Keratinocyte (primary cell): ENCODE data around the gene NTN5. TPM values are rescaled to one million over a fixed set of nuclear protein-coding genes. Genes with fewer than 3 reads are reported as not detected.

ENCODE experiments used
- DNase-seq: peaks from one replicate; pipeline ENCODE4 v3.0.0-alpha.2; 2011; ENCODE audit warnings: low read depth, missing footprints, low spot score
- FAIRE-seq: peaks from 2 replicates; lab custom pipeline; 2011; peaks lifted over from hg19 to GRCh38; lab: Jason Lieb, UNC
- H2AFZ ChIP-seq: 2 replicates; pipeline ENCODE4 v1.6.0; 2012; ENCODE audit warnings: low read length, control low read depth, inconsistent platforms; ENCODE audit not compliant: control insufficient read depth
- H3K27ac ChIP-seq: 2 replicates; pipeline ENCODE4 v1.5.1; 2011; ENCODE audit warnings: low read length; ENCODE audit not compliant: control insufficient read depth, insufficient read depth
- H3K27me3 ChIP-seq: 3 replicates; pipeline ENCODE4 v1.6.0; 2011; ENCODE audit warnings: low read length; ENCODE audit not compliant: control insufficient read depth, insufficient read depth; ENCODE audit errors: extremely low read depth
- H3K36me3 ChIP-seq, 2 experiments: 2 replicates in 1 of 2; 3 replicates in 1 of 2; pipeline ENCODE4 v1.5.1; 2011; ENCODE audit warnings: low read length in 2 of 2, mild to moderate bottlenecking in 1 of 2; ENCODE audit not compliant: control insufficient read depth in 2 of 2, insufficient read depth in 2 of 2; ENCODE audit errors: extremely low read depth in 1 of 2
- H3K4me1 ChIP-seq: 3 replicates; pipeline ENCODE4 v1.5.1; 2011; ENCODE audit warnings: low read length; ENCODE audit not compliant: control insufficient read depth, insufficient read depth; ENCODE audit errors: extremely low read depth
- H3K4me2 ChIP-seq: 3 replicates; pipeline ENCODE4 v1.6.0; 2011; ENCODE audit warnings: low read depth, low read length; ENCODE audit not compliant: control insufficient read depth, insufficient read depth; ENCODE audit errors: extremely low read depth
- H3K4me3 ChIP-seq, 3 experiments: fragments of 200-600 bp in 1 of 3; sonication (generic) in 1 of 3; 2 replicates in 2 of 3; 3 replicates in 1 of 3; pipeline ENCODE4 v1.5.1; 2011 to 2016; ENCODE audit warnings: low read length in 3 of 3, mild to moderate bottlenecking in 3 of 3, control low read depth in 2 of 3, inconsistent platforms in 1 of 3, low read depth in 1 of 3, mixed read lengths in 1 of 3, mixed run types in 1 of 3, moderate library complexity in 1 of 3; ENCODE audit not compliant: control insufficient read depth in 2 of 3, insufficient read depth in 2 of 3; ENCODE audit errors: extremely low read depth in 1 of 3
- H3K79me2 ChIP-seq: 2 replicates; pipeline ENCODE4 v1.6.0; 2012; ENCODE audit warnings: low read length; ENCODE audit not compliant: control insufficient read depth, insufficient read depth
- H3K9ac ChIP-seq: 3 replicates; pipeline ENCODE4 v1.6.0; 2011; ENCODE audit warnings: low read length; ENCODE audit not compliant: control insufficient read depth, insufficient read depth; ENCODE audit errors: extremely low read depth
- H3K9me1 ChIP-seq: 3 replicates; pipeline ENCODE4 v1.6.0; 2011; ENCODE audit warnings: low read length; ENCODE audit not compliant: control insufficient read depth, insufficient read depth; ENCODE audit errors: extremely low read depth
- H3K9me3 ChIP-seq: 2 replicates; pipeline ENCODE4 v1.5.1; 2012; ENCODE audit warnings: low read depth, low read length; ENCODE audit not compliant: control insufficient read depth
- H4K20me1 ChIP-seq: 3 replicates; pipeline ENCODE4 v1.6.0; 2011; ENCODE audit warnings: low read length; ENCODE audit not compliant: control insufficient read depth, insufficient read depth; ENCODE audit errors: extremely low read depth
- CTCF ChIP-seq, 3 experiments: IDR thresholded peaks in 1 of 3; conservative IDR thresholded peaks in 1 of 3; optimal IDR thresholded peaks in 1 of 3; 2 replicates in 2 of 3; 3 replicates in 1 of 3; pipeline versions ENCODE3 to v1.5.1; 2011; ENCODE audit warnings: low read length in 3 of 3, mild to moderate bottlenecking in 3 of 3, moderate library complexity in 2 of 3, control low read depth in 1 of 3, inconsistent platforms in 1 of 3; ENCODE audit not compliant: insufficient read depth in 2 of 3; ENCODE audit errors: extremely low read depth in 1 of 3
- EZH2 ChIP-seq: IDR thresholded peaks from one replicate; pipeline ENCODE4 v1.6.1; 2012; ENCODE audit warnings: inconsistent platforms, mild to moderate bottlenecking, low read length, moderate library complexity
- dilution Hi-C: fragments of 300-500 bp; cut with MboI; formaldehyde crosslinking; loops from one replicate; pipeline ENCODE4 v1.7.0; 2020; ENCODE audit warnings: low sequenced_read_pairs; ENCODE audit not compliant: extremely low pct_ligation_motif_present
- polyA plus RNA-seq, 5 experiments: library from polyadenylated mRNA; depleted of rRNA in 3 of 5; stranded (reverse) in 3 of 5; stranded (forward) in 1 of 5; unstranded in 1 of 5; fragments of >200 nt; gene quantifications; 1 replicate in 1 of 5; 2 replicates in 3 of 5; 3 replicates in 1 of 5; pipeline versions ENCODE4 v1.2.1 to v1.2.3, GENCODE V29; 2011 to 2012; ENCODE audit warnings: missing spikeins in 2 of 5, low read depth in 1 of 5, low replicate concordance in 1 of 5

Gene NTN5
- polyA plus RNA-seq, 1 donor (not counting 4 experiments of a cell fraction or from before 2014, with no cell fraction given): 0.07 TPM

GRCh38 chr19:48618278-48618915 is 54.4 kb downstream of the NTN5 start:
- peak overlapping the region; percentile 79 to 91 (median 87) for H3K4me3 ChIP-seq
- peaks cover 42% of the 10 kb centered on the region for H3K4me1 ChIP-seq
- no peak for FAIRE-seq
- H3K79me2 ChIP-seq: peaks cover 39% of the 10 kb centered on the region
- H3K9me1 ChIP-seq: peaks cover 5% of the 10 kb centered on the region
- H3K9me3 ChIP-seq: no peaks in the 10 kb centered on the region
- TF ChIP-seq EZH2: no peak
- no peak for TF ChIP-seq CTCF (optimal IDR thresholded peaks at IDR 0.05 in 1 of 3, IDR thresholded peaks at IDR 0.05 in 1 of 3, conservative IDR thresholded peaks at IDR 0.05 in 1 of 3; ENCODE audit: extremely low read depth in 1 of 3, insufficient read depth in 2 of 3, low read length in 3 of 3)
- no peak for DNase-seq
- no peaks in the 10 kb centered on the region for H3K27me3 ChIP-seq
- H2AFZ ChIP-seq: no peak overlapping the region
- H3K9ac ChIP-seq: peak overlapping the region; percentile 98
- peak overlapping the region; percentile 95 for H3K4me2 ChIP-seq
- peaks cover 32% of the 10 kb centered on the region for H4K20me1 ChIP-seq
- H3K36me3 ChIP-seq: peaks cover 20 to 40% of the 10 kb centered on the region in 2 experiments
- H3K27ac ChIP-seq: peak overlapping the region; percentile 88
- dilution Hi-C loops: no loop called here

- Histone ChIP-seq H3K4me3 (peak overlapping the region; percentile 79 to 91 (median 87)), H3K9me3 (no peaks in the 10 kb centered on the region), H3K79me2 (peaks cover 39% of the 10 kb centered on the region), H3K4me2 (peak overlapping the region; percentile 95), H4K20me1 (peaks cover 32% of the 10 kb centered on the region), H3K36me3 (peaks cover 20 to 37% of the 10 kb centered on the region in 2 experiments), H3K27ac (peak overlapping the region; percentile 88), H3K4me1 (peaks cover 40% of the 10 kb centered on the region), H2AFZ (no peak overlapping the region), H3K27me3 (no peaks in the 10 kb centered on the region), H3K9ac (peak overlapping the region; percentile 98), H3K9me1 (peaks cover 5% of the 10 kb centered on the region)
- dilution Hi-C loops: no loop called here
- FAIRE-seq: no peak
- no peak for TF ChIP-seq CTCF (optimal IDR thresholded peaks at IDR 0.05 in 1 of 3, IDR thresholded peaks at IDR 0.05 in 1 of 3, conservative IDR thresholded peaks at IDR 0.05 in 1 of 3; ENCODE audit: extremely low read depth in 1 of 3, insufficient read depth in 2 of 3, low read length in 3 of 3)
- TF ChIP-seq EZH2: no peak
- DNase-seq: no peak
Observed at GRCh38 chr19:48617146-48617937, 55.5 kb downstream of the NTN5 start.
